Panc1 (cell line): ENCODE measurements around the gene IPO8.

ENCODE experiments used
- TF ChIP-seq, protein P1 (sequence below), 2 experiments: IDR thresholded peaks; 2 replicates each; pipeline ENCODE4 v1.6.1; 2011 to 2012; ENCODE audit warnings: low read depth in 2 of 2, control low read depth in 1 of 2, low read length in 1 of 2, mild to moderate bottlenecking in 1 of 2, moderate library complexity in 1 of 2; ENCODE audit not compliant: insufficient read depth in 1 of 2
- TF ChIP-seq, protein P2 (sequence below): fragments of 450-650 bp; IDR thresholded peaks from 2 replicates; pipeline ENCODE4 v1.5.1; 2017; ENCODE audit warnings: mild to moderate bottlenecking

DNA sequence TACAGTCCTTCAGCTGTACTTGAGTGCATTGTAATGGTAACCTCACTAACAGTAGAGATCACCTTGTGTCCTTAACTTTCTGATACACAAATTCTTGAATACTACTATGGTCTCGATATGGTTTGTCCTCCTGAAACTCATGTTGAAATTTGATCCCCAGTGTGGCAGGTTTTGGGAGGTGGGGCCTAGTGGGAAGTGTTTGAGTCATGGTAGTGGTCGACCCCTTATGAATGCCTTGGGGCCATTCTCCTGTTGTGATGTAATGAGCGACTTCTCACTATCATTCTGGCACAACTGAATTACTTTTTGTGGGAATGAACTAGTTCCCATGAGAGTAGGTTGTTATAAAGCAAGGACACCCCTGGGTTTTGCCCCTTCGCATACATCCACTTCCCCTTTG lies 52.3 kb downstream of the IPO8 start:
- TF ChIP-seq, protein P1, sequence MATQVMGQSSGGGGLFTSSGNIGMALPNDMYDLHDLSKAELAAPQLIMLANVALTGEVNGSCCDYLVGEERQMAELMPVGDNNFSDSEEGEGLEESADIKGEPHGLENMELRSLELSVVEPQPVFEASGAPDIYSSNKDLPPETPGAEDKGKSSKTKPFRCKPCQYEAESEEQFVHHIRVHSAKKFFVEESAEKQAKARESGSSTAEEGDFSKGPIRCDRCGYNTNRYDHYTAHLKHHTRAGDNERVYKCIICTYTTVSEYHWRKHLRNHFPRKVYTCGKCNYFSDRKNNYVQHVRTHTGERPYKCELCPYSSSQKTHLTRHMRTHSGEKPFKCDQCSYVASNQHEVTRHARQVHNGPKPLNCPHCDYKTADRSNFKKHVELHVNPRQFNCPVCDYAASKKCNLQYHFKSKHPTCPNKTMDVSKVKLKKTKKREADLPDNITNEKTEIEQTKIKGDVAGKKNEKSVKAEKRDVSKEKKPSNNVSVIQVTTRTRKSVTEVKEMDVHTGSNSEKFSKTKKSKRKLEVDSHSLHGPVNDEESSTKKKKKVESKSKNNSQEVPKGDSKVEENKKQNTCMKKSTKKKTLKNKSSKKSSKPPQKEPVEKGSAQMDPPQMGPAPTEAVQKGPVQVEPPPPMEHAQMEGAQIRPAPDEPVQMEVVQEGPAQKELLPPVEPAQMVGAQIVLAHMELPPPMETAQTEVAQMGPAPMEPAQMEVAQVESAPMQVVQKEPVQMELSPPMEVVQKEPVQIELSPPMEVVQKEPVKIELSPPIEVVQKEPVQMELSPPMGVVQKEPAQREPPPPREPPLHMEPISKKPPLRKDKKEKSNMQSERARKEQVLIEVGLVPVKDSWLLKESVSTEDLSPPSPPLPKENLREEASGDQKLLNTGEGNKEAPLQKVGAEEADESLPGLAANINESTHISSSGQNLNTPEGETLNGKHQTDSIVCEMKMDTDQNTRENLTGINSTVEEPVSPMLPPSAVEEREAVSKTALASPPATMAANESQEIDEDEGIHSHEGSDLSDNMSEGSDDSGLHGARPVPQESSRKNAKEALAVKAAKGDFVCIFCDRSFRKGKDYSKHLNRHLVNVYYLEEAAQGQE (IDR thresholded peaks at IDR 0.05; ENCODE audit: insufficient read depth in 1 of 2, low read depth in 2 of 2, low read length in 1 of 2), result no peak
- TF ChIP-seq, protein P2, sequence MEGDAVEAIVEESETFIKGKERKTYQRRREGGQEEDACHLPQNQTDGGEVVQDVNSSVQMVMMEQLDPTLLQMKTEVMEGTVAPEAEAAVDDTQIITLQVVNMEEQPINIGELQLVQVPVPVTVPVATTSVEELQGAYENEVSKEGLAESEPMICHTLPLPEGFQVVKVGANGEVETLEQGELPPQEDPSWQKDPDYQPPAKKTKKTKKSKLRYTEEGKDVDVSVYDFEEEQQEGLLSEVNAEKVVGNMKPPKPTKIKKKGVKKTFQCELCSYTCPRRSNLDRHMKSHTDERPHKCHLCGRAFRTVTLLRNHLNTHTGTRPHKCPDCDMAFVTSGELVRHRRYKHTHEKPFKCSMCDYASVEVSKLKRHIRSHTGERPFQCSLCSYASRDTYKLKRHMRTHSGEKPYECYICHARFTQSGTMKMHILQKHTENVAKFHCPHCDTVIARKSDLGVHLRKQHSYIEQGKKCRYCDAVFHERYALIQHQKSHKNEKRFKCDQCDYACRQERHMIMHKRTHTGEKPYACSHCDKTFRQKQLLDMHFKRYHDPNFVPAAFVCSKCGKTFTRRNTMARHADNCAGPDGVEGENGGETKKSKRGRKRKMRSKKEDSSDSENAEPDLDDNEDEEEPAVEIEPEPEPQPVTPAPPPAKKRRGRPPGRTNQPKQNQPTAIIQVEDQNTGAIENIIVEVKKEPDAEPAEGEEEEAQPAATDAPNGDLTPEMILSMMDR, result no peak
